OCI-LY1 (cell line): ENCODE measurements around the gene ALDH1A2.

Experiments used
- H2AFZ ChIP-seq: fragments of 200-600 bp; sonication (generic), shearing (Covaris generic); 2 replicates; pipeline ENCODE4 v1.6.0; 2014; ENCODE audit warnings: antibody characterized with exemption, mild to moderate bottlenecking, low read length
- H3F3A ChIP-seq: fragments of 200-600 bp; sonication (generic), shearing (Covaris generic); 2 replicates; pipeline ENCODE4 v1.6.0; 2014; ENCODE audit warnings: mild to moderate bottlenecking, antibody characterized with exemption, low read length, moderate library complexity; ENCODE audit not compliant: insufficient read depth
- H3K27ac ChIP-seq: fragments of 200-600 bp; sonication (generic); 2 replicates; pipeline ENCODE4 v1.5.1; 2014; ENCODE audit warnings: low read length, mixed run types, mild to moderate bottlenecking, low read depth; ENCODE audit not compliant: poor library complexity, severe bottlenecking
- H3K27me3 ChIP-seq: fragments of 200-600 bp; sonication (generic); 2 replicates; pipeline ENCODE4 v1.6.0; 2014; ENCODE audit warnings: antibody characterized with exemption, mild to moderate bottlenecking, low read length, moderate library complexity; ENCODE audit not compliant: insufficient read depth
- H3K36me3 ChIP-seq: fragments of 200-600 bp; sonication (generic); 2 replicates; pipeline ENCODE4 v1.6.1; 2014; ENCODE audit warnings: mild to moderate bottlenecking, antibody characterized with exemption, low read length, moderate library complexity, mixed read lengths; ENCODE audit not compliant: insufficient read depth
- H3K4me1 ChIP-seq: fragments of 200-600 bp; sonication (generic); 2 replicates; pipeline ENCODE4 v1.5.1; 2014; ENCODE audit warnings: mild to moderate bottlenecking, low read length, moderate library complexity; ENCODE audit not compliant: insufficient read depth, severe bottlenecking
- H3K4me2 ChIP-seq: fragments of 200-600 bp; sonication (generic), shearing (Covaris generic); 2 replicates; pipeline ENCODE4 v1.6.1; 2014; ENCODE audit warnings: low read length
- H3K4me3 ChIP-seq: fragments of 200-600 bp; sonication (generic); 2 replicates; pipeline ENCODE4 v1.5.1; 2014; ENCODE audit warnings: low read length, low read depth, mild to moderate bottlenecking, mixed read lengths; ENCODE audit not compliant: poor library complexity, severe bottlenecking
- H3K79me2 ChIP-seq: fragments of 200-600 bp; shearing (Covaris generic); 2 replicates; pipeline ENCODE4 v1.6.1; 2016; ENCODE audit warnings: mixed run types, low read length, mixed read lengths; ENCODE audit not compliant: insufficient read depth
- H3K9ac ChIP-seq: fragments of 200-600 bp; sonication (generic), shearing (Covaris generic); 2 replicates; pipeline ENCODE4 v1.6.1; 2014; ENCODE audit warnings: mild to moderate bottlenecking, low read length, mixed read lengths
- H3K9me2 ChIP-seq: fragments of 200-600 bp; sonication (generic), shearing (Covaris generic); 2 replicates; pipeline ENCODE4 v1.6.1; 2014; ENCODE audit warnings: low read depth, mild to moderate bottlenecking, low read length, mixed read lengths
- H3K9me3 ChIP-seq: fragments of 200-600 bp; shearing (Covaris generic); 2 replicates; pipeline ENCODE4 v1.6.1; 2014; ENCODE audit warnings: low read length, mixed read lengths
- H4K20me1 ChIP-seq: fragments of 200-600 bp; sonication (generic), shearing (Covaris generic); 2 replicates; pipeline ENCODE4 v1.6.0; 2016; ENCODE audit warnings: mild to moderate bottlenecking, low read length; ENCODE audit not compliant: insufficient read depth
- EZH2 ChIP-seq: fragments of 200-600 bp; sonication (generic), shearing (Covaris generic); IDR thresholded peaks from 2 replicates; pipeline ENCODE4 v1.8.0; 2017; ENCODE audit warnings: borderline replicate concordance, mixed run types, mild to moderate bottlenecking, antibody characterized with exemption, low read length, moderate library complexity, mixed read lengths
- TF ChIP-seq, protein P1 (sequence below): fragments of 200-600 bp; sonication (generic), shearing (Covaris generic); IDR thresholded peaks from 2 replicates; pipeline ENCODE4 v1.5.1; 2017; ENCODE audit warnings: mild to moderate bottlenecking, antibody characterized with exemption, low read length, moderate library complexity, mixed read lengths

ALDH1A2 gene

DNA sequence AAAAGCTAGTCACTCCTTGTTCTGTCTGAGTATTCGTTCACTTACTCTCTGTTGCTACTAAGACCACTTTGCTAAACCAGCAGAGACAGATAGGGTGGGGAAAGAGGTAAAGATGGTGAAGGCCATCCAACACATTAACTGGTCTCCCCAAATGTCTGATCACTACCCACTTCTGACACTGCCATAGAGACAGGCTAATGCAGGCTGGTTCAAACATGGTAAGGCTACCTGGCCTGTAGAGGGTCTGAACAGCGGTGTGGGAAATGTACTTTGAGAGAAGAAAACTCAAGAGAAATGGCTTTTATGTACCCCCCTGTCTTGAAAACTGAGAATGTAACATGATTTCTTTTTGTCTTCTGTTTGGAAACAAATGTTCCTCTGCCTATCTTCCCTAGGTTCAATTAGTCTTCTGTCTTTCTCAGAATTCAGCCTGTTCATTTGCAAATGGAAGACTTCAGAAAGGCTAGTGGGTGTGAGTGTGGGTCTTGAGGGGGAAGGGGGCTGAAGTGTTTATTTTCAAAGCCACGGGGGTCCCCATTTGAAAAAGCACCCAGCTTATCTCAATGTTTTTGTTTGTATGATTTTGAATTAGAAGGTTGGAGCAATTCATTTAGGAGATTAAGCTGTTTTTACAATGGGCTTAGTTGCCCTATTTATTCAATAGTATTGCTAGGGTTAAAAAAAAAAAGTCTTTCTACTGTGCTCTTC is 15.8 kb downstream of the ALDH1A2 start:
- H4K20me1 ChIP-seq: no peaks in the 10 kb centered on the region
- TF ChIP-seq EZH2: no peak
- TF ChIP-seq, protein P1, sequence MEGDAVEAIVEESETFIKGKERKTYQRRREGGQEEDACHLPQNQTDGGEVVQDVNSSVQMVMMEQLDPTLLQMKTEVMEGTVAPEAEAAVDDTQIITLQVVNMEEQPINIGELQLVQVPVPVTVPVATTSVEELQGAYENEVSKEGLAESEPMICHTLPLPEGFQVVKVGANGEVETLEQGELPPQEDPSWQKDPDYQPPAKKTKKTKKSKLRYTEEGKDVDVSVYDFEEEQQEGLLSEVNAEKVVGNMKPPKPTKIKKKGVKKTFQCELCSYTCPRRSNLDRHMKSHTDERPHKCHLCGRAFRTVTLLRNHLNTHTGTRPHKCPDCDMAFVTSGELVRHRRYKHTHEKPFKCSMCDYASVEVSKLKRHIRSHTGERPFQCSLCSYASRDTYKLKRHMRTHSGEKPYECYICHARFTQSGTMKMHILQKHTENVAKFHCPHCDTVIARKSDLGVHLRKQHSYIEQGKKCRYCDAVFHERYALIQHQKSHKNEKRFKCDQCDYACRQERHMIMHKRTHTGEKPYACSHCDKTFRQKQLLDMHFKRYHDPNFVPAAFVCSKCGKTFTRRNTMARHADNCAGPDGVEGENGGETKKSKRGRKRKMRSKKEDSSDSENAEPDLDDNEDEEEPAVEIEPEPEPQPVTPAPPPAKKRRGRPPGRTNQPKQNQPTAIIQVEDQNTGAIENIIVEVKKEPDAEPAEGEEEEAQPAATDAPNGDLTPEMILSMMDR: no peak
- no peaks in the 10 kb centered on the region for H3K79me2 ChIP-seq
- H3K9ac ChIP-seq: no peak overlapping the region
- H2AFZ ChIP-seq: no peak overlapping the region
- no peak overlapping the region for H3K4me3 ChIP-seq
- no peaks in the 10 kb centered on the region for H3K36me3 ChIP-seq
- H3K27me3 ChIP-seq: no peaks in the 10 kb centered on the region
- H3F3A ChIP-seq: no peaks in the 10 kb centered on the region
- no peaks in the 10 kb centered on the region for H3K9me3 ChIP-seq
- no peak overlapping the region for H3K4me2 ChIP-seq
- H3K27ac ChIP-seq: no peak overlapping the region
- H3K4me1 ChIP-seq: no peaks in the 10 kb centered on the region
- H3K9me2 ChIP-seq: no peaks in the 10 kb centered on the region

DNA sequence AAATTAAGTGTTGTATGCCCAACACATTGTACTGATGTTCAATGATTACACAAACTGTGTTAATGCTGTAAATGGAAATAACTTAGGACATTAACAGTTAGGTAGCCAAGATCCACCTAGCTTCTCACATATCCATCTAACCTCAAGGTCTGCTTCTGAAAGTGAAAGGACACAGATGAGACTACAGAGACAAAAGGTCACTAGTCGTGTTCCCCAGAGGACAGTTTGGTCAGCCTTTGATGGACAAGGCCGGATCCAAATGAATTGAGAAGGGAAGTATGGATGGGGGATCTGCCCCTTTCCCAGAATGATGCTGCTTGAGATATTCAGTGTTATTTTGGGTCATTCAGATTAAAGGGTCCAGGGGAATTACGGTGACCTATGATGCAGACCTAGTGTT is 17.2 kb downstream of the ALDH1A2 start:
- no peaks in the 10 kb centered on the region for H3F3A ChIP-seq
- H3K4me1 ChIP-seq: no peaks in the 10 kb centered on the region
- H3K79me2 ChIP-seq: no peaks in the 10 kb centered on the region
- H2AFZ ChIP-seq: no peak overlapping the region
- no peak overlapping the region for H3K27ac ChIP-seq
- H3K9me2 ChIP-seq: no peaks in the 10 kb centered on the region
- no peaks in the 10 kb centered on the region for H4K20me1 ChIP-seq
- no peak overlapping the region for H3K4me2 ChIP-seq
- no peaks in the 10 kb centered on the region for H3K36me3 ChIP-seq
- no peak for TF ChIP-seq EZH2
- TF ChIP-seq, protein P1: no peak
- no peak overlapping the region for H3K9ac ChIP-seq
- H3K4me3 ChIP-seq: no peak overlapping the region
- H3K27me3 ChIP-seq: no peaks in the 10 kb centered on the region
- no peaks in the 10 kb centered on the region for H3K9me3 ChIP-seq

DNA sequence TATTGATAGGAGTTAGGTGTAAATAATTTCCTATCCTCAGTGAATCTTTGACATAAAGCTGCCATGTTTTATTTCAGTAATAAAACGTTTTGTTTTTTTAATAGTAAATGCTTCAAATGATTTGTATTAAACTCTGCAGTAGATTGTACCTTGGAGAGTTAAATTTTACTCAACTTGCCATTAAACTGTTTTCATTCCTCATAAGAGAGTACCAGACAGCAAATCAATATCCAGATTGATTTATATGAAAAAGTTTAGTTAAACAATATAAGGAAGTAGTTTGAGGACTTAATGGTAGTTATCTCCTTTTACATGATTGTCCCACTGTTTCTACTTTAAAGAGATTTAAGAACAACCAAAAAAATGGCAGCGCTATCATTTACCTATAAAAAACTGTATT is 18.4 kb downstream of the ALDH1A2 start:
- H3K36me3 ChIP-seq: no peaks in the 10 kb centered on the region
- H3K79me2 ChIP-seq: no peaks in the 10 kb centered on the region
- H3K27ac ChIP-seq: no peak overlapping the region
- no peak overlapping the region for H3K4me3 ChIP-seq
- H4K20me1 ChIP-seq: no peaks in the 10 kb centered on the region
- H3K9me3 ChIP-seq: no peaks in the 10 kb centered on the region
- no peak overlapping the region for H2AFZ ChIP-seq
- no peaks in the 10 kb centered on the region for H3K9me2 ChIP-seq
- H3K4me1 ChIP-seq: no peaks in the 10 kb centered on the region
- no peak for TF ChIP-seq EZH2
- TF ChIP-seq, protein P1: no peak
- no peaks in the 10 kb centered on the region for H3K27me3 ChIP-seq
- H3K9ac ChIP-seq: no peak overlapping the region
- no peaks in the 10 kb centered on the region for H3F3A ChIP-seq
- H3K4me2 ChIP-seq: no peak overlapping the region
